NB4 (cell line): ENCODE data around the gene DOCK9.

Experiments used
- MYC ChIP-seq: IDR thresholded peaks from 2 replicates; pipeline ENCODE4 v1.6.1; 2011; ENCODE audit warnings: low read depth, low read length
- TF ChIP-seq, protein P1 (sequence below): IDR thresholded peaks from one replicate; pipeline ENCODE4 v1.5.1; 2012; ENCODE audit warnings: low read depth, low read length

DNA sequence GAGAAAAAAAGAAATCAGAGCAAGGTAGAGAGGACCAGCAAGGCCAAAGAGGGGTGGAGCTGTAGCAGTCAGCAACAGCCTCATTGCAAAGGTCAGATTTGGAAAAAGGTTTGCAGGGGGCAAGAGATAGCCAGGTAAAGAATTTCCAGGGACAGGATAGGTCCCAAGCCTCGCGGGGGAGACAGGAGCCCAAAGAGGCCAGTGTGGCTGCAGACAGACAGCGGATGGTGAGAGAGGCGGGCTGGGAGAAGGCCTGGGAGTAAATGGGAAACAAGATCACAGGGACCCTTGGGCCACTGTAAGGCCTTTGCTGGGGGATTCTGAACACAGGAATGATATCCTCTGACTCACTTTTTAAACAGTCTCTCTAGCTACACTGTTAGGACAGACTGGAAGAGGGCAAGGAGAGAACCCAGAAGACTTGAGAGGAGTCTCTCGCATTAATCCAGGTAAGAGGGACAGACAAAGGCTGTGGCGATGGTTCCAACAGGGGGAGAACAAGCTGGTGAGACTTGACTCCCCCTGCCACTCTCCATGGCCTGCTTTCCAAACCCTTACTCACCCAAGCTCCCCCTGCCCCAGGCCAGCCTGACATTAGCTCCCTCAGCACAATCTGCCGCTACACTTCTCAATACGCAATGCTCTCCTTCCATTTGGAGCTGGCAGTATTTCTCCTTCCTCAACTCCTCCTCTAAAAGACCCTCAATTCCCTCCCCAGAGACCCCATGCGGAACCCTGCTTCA lies 31.8 kb downstream of the DOCK9 start:
- TF ChIP-seq, protein P1, sequence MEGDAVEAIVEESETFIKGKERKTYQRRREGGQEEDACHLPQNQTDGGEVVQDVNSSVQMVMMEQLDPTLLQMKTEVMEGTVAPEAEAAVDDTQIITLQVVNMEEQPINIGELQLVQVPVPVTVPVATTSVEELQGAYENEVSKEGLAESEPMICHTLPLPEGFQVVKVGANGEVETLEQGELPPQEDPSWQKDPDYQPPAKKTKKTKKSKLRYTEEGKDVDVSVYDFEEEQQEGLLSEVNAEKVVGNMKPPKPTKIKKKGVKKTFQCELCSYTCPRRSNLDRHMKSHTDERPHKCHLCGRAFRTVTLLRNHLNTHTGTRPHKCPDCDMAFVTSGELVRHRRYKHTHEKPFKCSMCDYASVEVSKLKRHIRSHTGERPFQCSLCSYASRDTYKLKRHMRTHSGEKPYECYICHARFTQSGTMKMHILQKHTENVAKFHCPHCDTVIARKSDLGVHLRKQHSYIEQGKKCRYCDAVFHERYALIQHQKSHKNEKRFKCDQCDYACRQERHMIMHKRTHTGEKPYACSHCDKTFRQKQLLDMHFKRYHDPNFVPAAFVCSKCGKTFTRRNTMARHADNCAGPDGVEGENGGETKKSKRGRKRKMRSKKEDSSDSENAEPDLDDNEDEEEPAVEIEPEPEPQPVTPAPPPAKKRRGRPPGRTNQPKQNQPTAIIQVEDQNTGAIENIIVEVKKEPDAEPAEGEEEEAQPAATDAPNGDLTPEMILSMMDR, result no peak
- TF ChIP-seq MYC, result no peak
